K562 (cell line): ENCODE data around the gene SPINT2. TPM values are rescaled to one million over a fixed set of nuclear protein-coding genes. Genes with fewer than 3 reads are reported as not detected.

ENCODE experiments used
- ARID4B ChIP-seq: sonication (generic); formaldehyde crosslinking; IDR thresholded peaks from 2 replicates; pipeline ENCODE4 v1.8.0; 2022; ENCODE audit warnings: mild to moderate bottlenecking, missing genetic modification reagents
- BCLAF1 ChIP-seq, 2 experiments: fragments of 450-650 bp in 1 of 2; IDR thresholded peaks; 2 replicates each; pipeline ENCODE4 v1.6.1; 2011 to 2017; ENCODE audit warnings: low read depth in 2 of 2, antibody characterized with exemption in 1 of 2, borderline replicate concordance in 1 of 2, low read length in 1 of 2, mild to moderate bottlenecking in 1 of 2, mixed read lengths in 1 of 2; ENCODE audit not compliant: control insufficient read depth in 1 of 2
- CSDE1 ChIP-seq, 2 experiments: fragments of 450-650 bp; IDR thresholded peaks; 2 replicates each; pipeline ENCODE4 v1.6.1; 2016; ENCODE audit warnings: mild to moderate bottlenecking in 1 of 2
- HEY1 ChIP-seq: fragments of 250-450 bp; sonication (Bioruptor Pico); IDR thresholded peaks from 2 replicates; pipeline ENCODE4 v1.5.0; 2020; ENCODE audit warnings: mild to moderate bottlenecking, moderate library complexity, borderline replicate concordance
- JUNB ChIP-seq: fragments of 450-650 bp; formaldehyde crosslinking; conservative IDR thresholded peaks from 2 replicates; pipeline ENCODE4 v1.4.0; 2020; ENCODE audit warnings: mild to moderate bottlenecking
- KHSRP ChIP-seq: fragments of 450-650 bp; IDR thresholded peaks from 2 replicates; pipeline ENCODE4 v1.6.1; 2017
- MAFG ChIP-seq: fragments of 450-650 bp; conservative IDR thresholded peaks from 2 replicates; pipeline ENCODE4 v1.6.1; 2016; ENCODE audit warnings: missing genetic modification characterization, missing compliant biosample characterization
- NCOR1 ChIP-seq: fragments of 450-650 bp; IDR thresholded peaks from 2 replicates; pipeline ENCODE4 v1.6.1; 2016; ENCODE audit warnings: mild to moderate bottlenecking, moderate library complexity
- NFATC3 ChIP-seq: fragments of 450-650 bp; IDR thresholded peaks from 2 replicates; pipeline ENCODE4 v1.6.1; 2017; ENCODE audit warnings: mild to moderate bottlenecking
- RBBP5 ChIP-seq: fragments of 200-600 bp; sonication (generic); IDR thresholded peaks from 2 replicates; pipeline ENCODE4 v1.6.1; 2012; ENCODE audit warnings: borderline replicate concordance, mild to moderate bottlenecking, low read length, control low read depth, inconsistent platforms; ENCODE audit not compliant: insufficient read depth, poor library complexity, severe bottlenecking
- RBM25 ChIP-seq: fragments of 200-400 bp; formaldehyde crosslinking; IDR thresholded peaks from 2 replicates; pipeline ENCODE4 v1.6.1; 2018; ENCODE audit warnings: low read length, low read depth, moderate library complexity; ENCODE audit not compliant: severe bottlenecking
- SIRT6 ChIP-seq: IDR thresholded peaks from one replicate; pipeline ENCODE4 v1.6.1; 2012; ENCODE audit warnings: low read depth, mild to moderate bottlenecking, control low read depth, inconsistent platforms, low read length, moderate library complexity
- SRF ChIP-seq, 2 experiments: fragments of 250-450, 450-650 bp in 1 of 2; sonication (Bioruptor Pico) in 1 of 2; sonication (generic) in 1 of 2; formaldehyde crosslinking; IDR thresholded peaks; 2 replicates each; pipeline versions ENCODE4 v1.5.0 to v1.5.1; 2020 to 2022; ENCODE audit warnings: mild to moderate bottlenecking in 1 of 2, missing genetic modification reagents in 1 of 2
- TCFL5 ChIP-seq: fragments of 250-450 bp; sonication (Bioruptor Pico); conservative IDR thresholded peaks from 2 replicates; pipeline ENCODE4 v1.6.1; 2021; ENCODE audit warnings: mild to moderate bottlenecking, moderate library complexity, matching md5 sums
- ZBTB12 ChIP-seq: fragments of 250-450 bp; sonication (Bioruptor Pico); IDR thresholded peaks from 2 replicates; pipeline ENCODE4 v1.4.0; 2020
- ZNF239 ChIP-seq: fragments of 250-450 bp; sonication (Bioruptor Pico); IDR thresholded peaks from 2 replicates; pipeline ENCODE4 v1.4.0; 2020; ENCODE audit warnings: mild to moderate bottlenecking
- polyA plus RNA-seq, 8 experiments: library from polyadenylated mRNA; depleted of rRNA in 4 of 8; stranded (reverse) in 5 of 8; unstranded in 3 of 8; fragments of >200 nt; fragmentation: Nextera tagmentation in 2 of 8; fragmentation: Illumina TruSeq in 1 of 8; extraction: Ambion mirVana in 2 of 8; extraction: Trizol in 1 of 8; gene quantifications; 2 replicates each; pipeline versions ENCODE4 v1.2.1 to v1.2.3, GENCODE V29; 2011 to 2014; ENCODE audit warnings: inconsistent platforms in 1 of 8, missing spikeins in 1 of 8
- total RNA-seq, 7 experiments: library from RNA; depleted of rRNA in 6 of 7; stranded (reverse); fragments of >200 nt in 6 of 7; fragmentation: Illumina TruSeq in 2 of 7; extraction: Trizol in 2 of 7; gene quantifications; 2 replicates each; pipeline versions ENCODE4 v1.2.1 to v1.2.3, GENCODE V29; 2011 to 2021; ENCODE audit warnings: low replicate concordance in 1 of 7
- TF ChIP-seq, protein P1 (sequence below): sonication (generic); formaldehyde crosslinking; IDR thresholded peaks from 2 replicates; pipeline ENCODE4 v1.8.0; 2022; ENCODE audit warnings: missing genetic modification reagents, mild to moderate bottlenecking, borderline replicate concordance

The SPINT2 gene
- total and polyA plus RNA-seq, 9 of the 15 experiments (the other 6 are each of a cell fraction or from before 2014, with no cell fraction given) = 0.65 to 4.5 (median 3.4) TPM

DNA sequence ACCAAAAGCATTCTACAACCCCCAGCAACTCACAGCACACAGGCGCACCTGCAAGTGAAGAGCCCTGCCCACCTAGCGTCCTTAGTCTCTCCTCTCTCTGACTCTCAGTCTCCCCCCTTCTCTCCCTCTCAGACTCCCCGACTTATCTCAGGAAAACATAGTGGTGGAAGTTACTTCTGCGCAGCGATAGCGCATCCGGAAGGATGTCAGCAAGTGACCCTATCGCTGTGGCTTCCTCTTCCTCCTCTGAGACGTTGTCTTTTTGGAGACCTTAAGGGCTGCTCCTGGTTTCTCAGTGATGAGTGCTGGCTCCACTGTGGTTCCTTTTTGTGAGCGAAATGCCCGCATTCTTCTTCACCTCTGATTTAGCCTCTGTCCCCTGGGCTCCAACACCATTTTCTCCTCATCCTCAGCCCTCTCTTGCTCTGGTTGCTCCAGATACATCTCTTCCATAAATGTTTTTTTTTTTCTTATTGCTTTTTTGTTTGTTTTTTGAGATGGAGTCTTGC, 52.8 kb downstream of the SPINT2 start (continued):
- 0 out of 4 replicates have a peak, but pooled peaks of 1 of the 2 experiments have one; percentile 24 for TF ChIP-seq BCLAF1 (IDR thresholded peaks at IDR 0.05; ENCODE audit: borderline replicate concordance in 1 of 2, control insufficient read depth in 1 of 2, low read depth in 2 of 2, low read length in 1 of 2)
- no peak for TF ChIP-seq TCFL5 (CRISPR knock-in tag)
- no peak for TF ChIP-seq ARID4B
- TF ChIP-seq ZBTB12 (CRISPR knock-in tag) = peak; percentile 46; the same call in 1 of the 2 replicates
- TF ChIP-seq MAFG (tag) = no peak
- no peak for TF ChIP-seq SIRT6
- no peak for TF ChIP-seq RBM25
- peak; percentile 61; the same call in 1 of the 2 replicates for TF ChIP-seq KHSRP
- TF ChIP-seq SRF (CRISPR knock-in tag; IDR thresholded peaks at IDR 0.05) = peak in 1 of 2 experiments; percentile 72; a peak in 2 of 4 replicates
- TF ChIP-seq, protein P1, sequence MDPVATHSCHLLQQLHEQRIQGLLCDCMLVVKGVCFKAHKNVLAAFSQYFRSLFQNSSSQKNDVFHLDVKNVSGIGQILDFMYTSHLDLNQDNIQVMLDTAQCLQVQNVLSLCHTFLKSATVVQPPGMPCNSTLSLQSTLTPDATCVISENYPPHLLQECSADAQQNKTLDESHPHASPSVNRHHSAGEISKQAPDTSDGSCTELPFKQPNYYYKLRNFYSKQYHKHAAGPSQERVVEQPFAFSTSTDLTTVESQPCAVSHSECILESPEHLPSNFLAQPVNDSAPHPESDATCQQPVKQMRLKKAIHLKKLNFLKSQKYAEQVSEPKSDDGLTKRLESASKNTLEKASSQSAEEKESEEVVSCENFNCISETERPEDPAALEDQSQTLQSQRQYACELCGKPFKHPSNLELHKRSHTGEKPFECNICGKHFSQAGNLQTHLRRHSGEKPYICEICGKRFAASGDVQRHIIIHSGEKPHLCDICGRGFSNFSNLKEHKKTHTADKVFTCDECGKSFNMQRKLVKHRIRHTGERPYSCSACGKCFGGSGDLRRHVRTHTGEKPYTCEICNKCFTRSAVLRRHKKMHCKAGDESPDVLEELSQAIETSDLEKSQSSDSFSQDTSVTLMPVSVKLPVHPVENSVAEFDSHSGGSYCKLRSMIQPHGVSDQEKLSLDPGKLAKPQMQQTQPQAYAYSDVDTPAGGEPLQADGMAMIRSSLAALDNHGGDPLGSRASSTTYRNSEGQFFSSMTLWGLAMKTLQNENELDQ (CRISPR knock-in tag) = no peak
- TF ChIP-seq NCOR1 = peak; percentile 98
- no peak; the same call in 1 of the 2 replicates for TF ChIP-seq NFATC3
- TF ChIP-seq HEY1 (CRISPR knock-in tag) = no peak
- TF ChIP-seq JUNB (CRISPR knock-in tag) = no peak
- TF ChIP-seq ZNF239 (CRISPR knock-in tag) = no peak
- TF ChIP-seq CSDE1 (IDR thresholded peaks at IDR 0.05) = no peak
- peak; percentile 32 for TF ChIP-seq RBBP5
